ENCODE results near the gene FGF2. TPM values are rescaled to one million over a fixed set of nuclear protein-coding genes. Genes with fewer than 3 reads are reported as not detected.

FGF2 gene
- total and polyA plus RNA-seq, 2 donors (not counting 1 experiment from before 2014, with no cell fraction given), result 0.13 TPM; not detected in 1

DNA sequence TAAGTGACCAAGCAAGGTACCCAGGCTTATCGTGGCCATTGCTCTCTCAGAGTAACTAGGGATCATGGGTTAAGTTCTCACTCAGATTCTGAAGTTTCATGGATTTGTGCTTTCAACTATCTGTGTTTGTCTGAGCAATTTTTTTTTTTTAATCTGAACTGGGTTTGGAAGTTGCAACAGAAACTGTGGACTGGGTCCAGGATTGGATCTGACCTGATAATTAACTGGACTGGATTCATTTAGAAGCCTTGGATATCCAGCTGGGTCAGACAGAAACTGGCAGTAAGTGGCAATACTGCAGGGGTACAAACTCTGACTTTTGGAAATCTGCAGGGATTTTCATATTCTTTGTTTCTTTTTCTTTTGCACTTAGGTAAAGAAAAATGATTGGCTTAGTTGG, 38.7 kb upstream of the FGF2 start:
- DNase-seq (no peak), ATAC-seq (ENCODE audit: low read depth) (no peak)
- Mint-ChIP-seq H3K4me1 (no peaks in the 10 kb centered on the region), H3K4me3 (no peak overlapping the region), H3K27ac (no peak overlapping the region), H3K27me3 (peaks cover 4% of the 10 kb centered on the region), H3K9me3 (ENCODE audit: insufficient read depth) (no peaks in the 10 kb centered on the region)
- H2AFZ ChIP-seq (ENCODE audit: insufficient read depth, low read depth, low read length, poor library complexity, severe bottlenecking), result no peak overlapping the region
- TF ChIP-seq, protein P1, sequence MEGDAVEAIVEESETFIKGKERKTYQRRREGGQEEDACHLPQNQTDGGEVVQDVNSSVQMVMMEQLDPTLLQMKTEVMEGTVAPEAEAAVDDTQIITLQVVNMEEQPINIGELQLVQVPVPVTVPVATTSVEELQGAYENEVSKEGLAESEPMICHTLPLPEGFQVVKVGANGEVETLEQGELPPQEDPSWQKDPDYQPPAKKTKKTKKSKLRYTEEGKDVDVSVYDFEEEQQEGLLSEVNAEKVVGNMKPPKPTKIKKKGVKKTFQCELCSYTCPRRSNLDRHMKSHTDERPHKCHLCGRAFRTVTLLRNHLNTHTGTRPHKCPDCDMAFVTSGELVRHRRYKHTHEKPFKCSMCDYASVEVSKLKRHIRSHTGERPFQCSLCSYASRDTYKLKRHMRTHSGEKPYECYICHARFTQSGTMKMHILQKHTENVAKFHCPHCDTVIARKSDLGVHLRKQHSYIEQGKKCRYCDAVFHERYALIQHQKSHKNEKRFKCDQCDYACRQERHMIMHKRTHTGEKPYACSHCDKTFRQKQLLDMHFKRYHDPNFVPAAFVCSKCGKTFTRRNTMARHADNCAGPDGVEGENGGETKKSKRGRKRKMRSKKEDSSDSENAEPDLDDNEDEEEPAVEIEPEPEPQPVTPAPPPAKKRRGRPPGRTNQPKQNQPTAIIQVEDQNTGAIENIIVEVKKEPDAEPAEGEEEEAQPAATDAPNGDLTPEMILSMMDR (IDR thresholded peaks at IDR 0.05), result no peak
- TF ChIP-seq EZH2 (IDR thresholded peaks at IDR 0.05; ENCODE audit: borderline replicate concordance, insufficient read depth, low read depth, low read length, poor library complexity, severe bottlenecking), result no peak
- no peaks in the 10 kb centered on the region for H3K36me3 ChIP-seq (replicated peaks in 1 of 2; ENCODE audit: control extremely low read depth in 1 of 2, control insufficient read depth in 1 of 2, extremely low read depth in 1 of 2, insufficient read depth in 2 of 2, low read length in 1 of 2)
- CTCF ChIA-PET, result no interaction called here
- no peaks in the 10 kb centered on the region for H4K20me1 ChIP-seq (ENCODE audit: control insufficient read depth, insufficient read depth, low read length, poor library complexity, severe bottlenecking)
- H3K9me3 ChIP-seq (ENCODE audit: control extremely low read depth in 1 of 3, control insufficient read depth in 2 of 3, insufficient read depth in 1 of 3, low read length in 2 of 3), result no peaks in the 10 kb centered on the region
- no peaks in the 10 kb centered on the region for H3K27me3 ChIP-seq (replicated peaks in 1 of 4; ENCODE audit: control extremely low read depth in 1 of 4, control insufficient read depth in 3 of 4, insufficient read depth in 4 of 4, low read length in 3 of 4)
- WGBS (ENCODE audit: insufficient coverage), result 71% methylated on average over 1 of the region's 1 CpG
- H3K9ac ChIP-seq (ENCODE audit: low read length), result no peak overlapping the region
- H3K4me3 ChIP-seq (ENCODE audit: control extremely low read depth in 1 of 5, extremely low read depth in 1 of 5, insufficient read depth in 1 of 5, low read depth in 2 of 5, low read length in 4 of 5), result no peak overlapping the region
- no peaks in the 10 kb centered on the region for H3K4me1 ChIP-seq (ENCODE audit: control insufficient read depth in 2 of 2, insufficient read depth in 2 of 2, low read length in 2 of 2)
- intact Hi-C loops (cut with micrococcal nuclease), result no loop called here
- no peaks in the 10 kb centered on the region for H3K79me2 ChIP-seq (ENCODE audit: control insufficient read depth, insufficient read depth, low read length)
- no peak overlapping the region for H3K27ac ChIP-seq (ENCODE audit: low read length in 2 of 2)
- POLR2A ChIA-PET, result no interaction called here
- H3K4me2 ChIP-seq (replicated peaks; ENCODE audit: low read depth, low read length, poor library complexity, severe bottlenecking), result no peak overlapping the region

DNA sequence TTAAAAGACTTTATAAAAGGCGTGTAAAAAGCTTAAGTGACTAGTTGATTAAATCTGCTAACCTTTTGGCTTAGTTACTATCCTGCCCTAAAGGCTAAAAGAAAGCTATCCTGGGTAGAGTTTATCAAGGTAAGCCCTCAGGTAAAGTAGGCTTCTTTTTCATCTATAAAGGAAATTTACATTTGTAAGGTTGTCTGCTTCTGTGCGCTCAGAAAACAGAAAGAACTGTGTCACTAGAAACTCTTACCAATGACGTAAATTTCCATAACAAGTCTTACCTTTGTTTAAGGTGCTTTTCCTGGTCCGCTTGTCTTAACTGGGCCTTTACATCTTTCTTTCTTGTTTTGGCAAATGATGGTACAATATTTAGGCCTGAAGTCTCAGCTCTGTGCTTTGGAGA, 37.7 kb upstream of the FGF2 start:
- TF ChIP-seq EZH2 (IDR thresholded peaks at IDR 0.05; ENCODE audit: borderline replicate concordance, insufficient read depth, low read depth, low read length, poor library complexity, severe bottlenecking), result no peak
- TF ChIP-seq, protein P1 (IDR thresholded peaks at IDR 0.05), result no peak
- H4K20me1 ChIP-seq (ENCODE audit: control insufficient read depth, insufficient read depth, low read length, poor library complexity, severe bottlenecking), result no peaks in the 10 kb centered on the region
- Mint-ChIP-seq H3K27me3 (no peaks in the 10 kb centered on the region), H3K9me3 (ENCODE audit: insufficient read depth) (no peaks in the 10 kb centered on the region), H3K4me1 (no peaks in the 10 kb centered on the region), H3K27ac (no peak overlapping the region), H3K4me3 (no peak overlapping the region)
- H3K36me3 ChIP-seq (replicated peaks in 1 of 2; ENCODE audit: control extremely low read depth in 1 of 2, control insufficient read depth in 1 of 2, extremely low read depth in 1 of 2, insufficient read depth in 2 of 2, low read length in 1 of 2), result no peaks in the 10 kb centered on the region
- DNase-seq (no peak), ATAC-seq (ENCODE audit: low read depth) (no peak)
- H3K9ac ChIP-seq (ENCODE audit: low read length), result no peak overlapping the region
- H3K27me3 ChIP-seq (replicated peaks in 1 of 4; ENCODE audit: control extremely low read depth in 1 of 4, control insufficient read depth in 3 of 4, insufficient read depth in 4 of 4, low read length in 3 of 4), result no peaks in the 10 kb centered on the region
- no CpG with 5 or more reads among the region's 4 CpGs for WGBS (ENCODE audit: insufficient coverage)
- H3K4me2 ChIP-seq (replicated peaks; ENCODE audit: low read depth, low read length, poor library complexity, severe bottlenecking), result no peak overlapping the region
- H3K4me3 ChIP-seq (ENCODE audit: control extremely low read depth in 1 of 5, extremely low read depth in 1 of 5, insufficient read depth in 1 of 5, low read depth in 2 of 5, low read length in 4 of 5), result no peak overlapping the region
- no peaks in the 10 kb centered on the region for H3K4me1 ChIP-seq (ENCODE audit: control insufficient read depth in 2 of 2, insufficient read depth in 2 of 2, low read length in 2 of 2)
- no peaks in the 10 kb centered on the region for H3K79me2 ChIP-seq (ENCODE audit: control insufficient read depth, insufficient read depth, low read length)
- CTCF ChIA-PET, result no interaction called here
- no peak overlapping the region for H2AFZ ChIP-seq (ENCODE audit: insufficient read depth, low read depth, low read length, poor library complexity, severe bottlenecking)
- no peak overlapping the region for H3K27ac ChIP-seq (ENCODE audit: low read length in 2 of 2)
- POLR2A ChIA-PET, result no interaction called here
- intact Hi-C loops (cut with micrococcal nuclease), result no loop called here
- H3K9me3 ChIP-seq (ENCODE audit: control extremely low read depth in 1 of 3, control insufficient read depth in 2 of 3, insufficient read depth in 1 of 3, low read length in 2 of 3), result no peaks in the 10 kb centered on the region
